Endothelial cell of umbilical vein (primary cell): ENCODE data around the gene PPM1H. TPM values are rescaled to one million over a fixed set of nuclear protein-coding genes. Genes with fewer than 3 reads are reported as not detected.

ENCODE experiments used
- BruUV-seq: library from RNA; stranded (reverse); fragments of 400-500 nt; replicated peaks from 2 replicates; lab custom pipeline; 2021; lab: Mats Ljungman, UMichigan
- CTCF ChIA-PET: fragments of 300-600, 350-600 bp; sonication (Branson Sonifier 250); formaldehyde crosslinking; loops from one replicate; lab custom pipeline; 2021; ENCODE audit warnings: antibody characterized with exemption, inconsistent platforms; lab: Charles Lee
- POLR2A ChIA-PET: fragments of 300-600, 350-600 bp; sonication (Branson Sonifier 250); formaldehyde crosslinking; loops from one replicate; lab custom pipeline; 2021; ENCODE audit warnings: antibody characterized with exemption, inconsistent platforms; lab: Charles Lee
- DNase-seq: peaks from one replicate; pipeline ENCODE4 v3.0.0-alpha.2; 2011; ENCODE audit warnings: low read depth, low spot score
- FAIRE-seq: peaks from 2 replicates; lab custom pipeline; 2011; peaks lifted over from hg19 to GRCh38; lab: Jason Lieb, UNC
- H2AFZ ChIP-seq: 2 replicates; pipeline ENCODE4 v1.6.0; 2012; ENCODE audit warnings: low read depth, low read length, control low read depth, inconsistent platforms
- H3K27ac ChIP-seq: 2 replicates; pipeline ENCODE4 v1.5.1; 2011; ENCODE audit warnings: low read depth, mild to moderate bottlenecking, control low read depth, low read length, moderate library complexity; ENCODE audit not compliant: insufficient read depth
- H3K27me3 ChIP-seq, 2 experiments: 2 replicates each; pipeline versions ENCODE4 v1.6.0 to v1.6.1; 2011; ENCODE audit warnings: low read length in 2 of 2, mixed read lengths in 1 of 2; ENCODE audit not compliant: control insufficient read depth in 2 of 2, insufficient read depth in 2 of 2
- H3K36me3 ChIP-seq, 2 experiments: 2 replicates in 1 of 2; 3 replicates in 1 of 2; pipeline ENCODE4 v1.5.1; 2011; ENCODE audit warnings: low read length in 2 of 2, mild to moderate bottlenecking in 1 of 2, moderate library complexity in 1 of 2; ENCODE audit not compliant: control insufficient read depth in 2 of 2, insufficient read depth in 2 of 2; ENCODE audit errors: extremely low read depth in 1 of 2
- H3K4me1 ChIP-seq: 3 replicates; pipeline ENCODE4 v1.5.1; 2011; ENCODE audit warnings: mild to moderate bottlenecking, low read length; ENCODE audit not compliant: control insufficient read depth, insufficient read depth; ENCODE audit errors: extremely low read depth
- H3K4me2 ChIP-seq: 2 replicates; pipeline ENCODE4 v1.6.1; 2011; ENCODE audit warnings: low read length, control low read depth, mixed read lengths; ENCODE audit not compliant: insufficient read depth
- H3K4me3 ChIP-seq, 3 experiments: fragments of 200-600 bp in 1 of 3; sonication (generic), shearing (Covaris generic) in 1 of 3; replicated peaks in 1 of 3; 2 replicates each; pipeline ENCODE4 v1.5.1; 2011 to 2016; ENCODE audit warnings: control low read depth in 3 of 3, low read length in 3 of 3, mild to moderate bottlenecking in 2 of 3, inconsistent platforms in 1 of 3, low read depth in 1 of 3, moderate library complexity in 1 of 3; ENCODE audit not compliant: insufficient read depth in 1 of 3
- H3K79me2 ChIP-seq: 2 replicates; pipeline ENCODE4 v1.6.0; 2012; ENCODE audit warnings: low read length, inconsistent platforms; ENCODE audit not compliant: control insufficient read depth, insufficient read depth
- H3K9ac ChIP-seq: replicated peaks from 2 replicates; pipeline ENCODE3; 2011; ENCODE audit warnings: low read length, control low read depth; ENCODE audit not compliant: insufficient read depth; ENCODE audit errors: extremely low read depth
- H3K9me1 ChIP-seq: replicated peaks from 3 replicates; pipeline ENCODE4 v1.6.0; 2011; ENCODE audit warnings: mild to moderate bottlenecking, low read length; ENCODE audit not compliant: control insufficient read depth, insufficient read depth; ENCODE audit errors: extremely low read depth
- H3K9me3 ChIP-seq: replicated peaks from 2 replicates; pipeline ENCODE4 v1.5.1; 2012; ENCODE audit warnings: low read length, inconsistent platforms; ENCODE audit not compliant: control insufficient read depth, insufficient read depth
- H4K20me1 ChIP-seq: replicated peaks from 2 replicates; pipeline ENCODE3; 2011; ENCODE audit warnings: mild to moderate bottlenecking, low read length; ENCODE audit not compliant: control insufficient read depth, insufficient read depth; ENCODE audit errors: extremely low read depth
- EZH2 ChIP-seq: IDR thresholded peaks from 2 replicates; pipeline ENCODE4 v1.6.1; 2012; ENCODE audit warnings: borderline replicate concordance, low read depth, mild to moderate bottlenecking, moderate library complexity, low read length, inconsistent platforms; ENCODE audit not compliant: severe bottlenecking
- FOS ChIP-seq: IDR thresholded peaks from 2 replicates; pipeline ENCODE4 v1.6.1; 2011; ENCODE audit warnings: mild to moderate bottlenecking, low read length, moderate library complexity, borderline replicate concordance; ENCODE audit not compliant: insufficient read depth
- GATA2 ChIP-seq: IDR thresholded peaks from 2 replicates; pipeline ENCODE4 v1.7.0; 2011; ENCODE audit warnings: low read depth, mild to moderate bottlenecking, moderate library complexity, mixed read lengths, low read length; ENCODE audit not compliant: insufficient read length, insufficient read depth
- JUN ChIP-seq: IDR thresholded peaks from 2 replicates; pipeline ENCODE4 v1.6.1; 2011; ENCODE audit warnings: borderline replicate concordance, low read depth; ENCODE audit not compliant: insufficient read length, insufficient read depth
- MYC ChIP-seq: IDR thresholded peaks from one replicate; pipeline ENCODE4 v1.6.1; 2011; ENCODE audit warnings: mild to moderate bottlenecking, low read depth, low read length
- POLR2A ChIP-seq: IDR thresholded peaks from 2 replicates; pipeline ENCODE4 v1.6.1; 2012; ENCODE audit warnings: low read depth, mild to moderate bottlenecking, control low read depth, low read length
- POLR2AphosphoS5 ChIP-seq: IDR thresholded peaks from 2 replicates; pipeline ENCODE4 v1.6.1; 2012; ENCODE audit warnings: low read depth, mild to moderate bottlenecking, control low read depth, low read length, moderate library complexity; ENCODE audit not compliant: insufficient read depth
- dilution Hi-C: fragments of 300-500 bp; cut with MboI; formaldehyde crosslinking; loops from one replicate; pipeline ENCODE4 v1.15.0; 2019; ENCODE audit warnings: low sequenced_read_pairs; ENCODE audit not compliant: extremely low pct_ligation_motif_present
- intact Hi-C: fragments of 100-400 bp; cut with micrococcal nuclease; formaldehyde crosslinking; loops from one replicate; pipeline ENCODE4 v1.10.0; 2022
- polyA plus RNA-seq, 4 experiments: library from polyadenylated mRNA; depleted of rRNA in 3 of 4; stranded (reverse) in 3 of 4; unstranded in 1 of 4; fragments of >200 nt; gene quantifications; 2 replicates each; pipeline versions ENCODE4 v1.2.1 to v1.2.3, GENCODE V29; 2011 to 2012; ENCODE audit warnings: missing spikeins in 1 of 4
- total RNA-seq: library from RNA; stranded (reverse); gene quantifications from 2 replicates; pipeline ENCODE4 v1.2.3, GENCODE V29; 2021
- TF ChIP-seq, protein P1 (sequence below): IDR thresholded peaks from 2 replicates; pipeline ENCODE4 v1.6.1; 2011; ENCODE audit not compliant: insufficient read depth, insufficient read length
- TF ChIP-seq, protein P2 (sequence below), 2 donors: IDR thresholded peaks; 1 replicate in 1 of 2; 2 replicates in 1 of 2; pipeline ENCODE4 v1.5.1; 2011; ENCODE audit warnings: low read length in 2 of 2, mild to moderate bottlenecking in 2 of 2, moderate library complexity in 2 of 2, control low read depth in 1 of 2, inconsistent platforms in 1 of 2, low read depth in 1 of 2; ENCODE audit not compliant: insufficient read depth in 1 of 2; ENCODE audit errors: extremely low read depth in 1 of 2

PPM1H gene
- total and polyA plus RNA-seq, 2 donors (not counting 3 experiments of a cell fraction or from before 2014, with no cell fraction given), result 1.0 to 7.2 TPM

DNA sequence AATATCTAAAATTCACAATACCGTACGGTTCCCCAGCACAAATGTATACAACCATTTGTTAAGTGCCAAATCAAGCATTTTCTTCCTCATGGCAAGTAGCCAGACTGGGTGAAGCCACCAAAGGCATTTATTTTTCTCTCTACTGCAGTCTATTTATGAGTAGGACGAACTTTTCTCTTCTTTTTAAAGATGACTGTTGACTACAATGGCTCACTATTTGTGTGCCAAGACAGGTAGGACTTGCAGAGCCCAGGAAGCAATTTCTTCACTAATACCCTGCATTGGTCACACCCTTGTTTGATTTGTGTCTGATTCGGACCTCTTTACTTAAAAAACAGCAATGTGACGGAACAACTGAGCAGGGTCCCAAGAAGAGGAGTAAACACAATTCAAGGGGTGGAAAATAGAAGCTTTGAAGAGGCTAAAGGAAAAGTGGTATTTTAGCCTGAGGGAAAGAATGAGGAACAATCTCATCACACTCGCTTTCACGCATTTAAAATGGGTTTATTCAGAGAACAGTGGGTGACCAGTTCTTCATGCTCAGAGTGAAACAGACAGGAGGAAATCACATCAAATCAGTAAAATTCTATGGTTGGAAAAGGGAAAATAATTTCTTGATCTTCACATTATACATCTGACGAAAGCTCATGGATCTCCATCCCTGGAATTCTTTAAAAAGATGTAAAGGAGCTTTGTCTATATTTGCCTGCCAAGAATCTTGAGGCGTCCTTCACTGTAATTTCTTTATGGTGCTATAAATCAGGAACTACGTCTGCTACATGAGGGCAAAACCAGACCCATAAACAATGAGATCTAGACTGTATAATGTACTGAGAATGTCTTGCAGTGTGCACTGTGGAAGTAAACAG, 183.8 kb downstream of the PPM1H start:
- Histone ChIP-seq H3K36me3 (no peaks in the 10 kb centered on the region), H3K9me1 (no peaks in the 10 kb centered on the region), H3K9me3 (no peaks in the 10 kb centered on the region), H3K27ac (no peak overlapping the region), H3K9ac (no peak overlapping the region), H3K27me3 (no peaks in the 10 kb centered on the region), H3K4me3 (no peak overlapping the region), H3K79me2 (no peaks in the 10 kb centered on the region), H4K20me1 (no peaks in the 10 kb centered on the region), H3K4me2 (no peak overlapping the region), H3K4me1 (no peaks in the 10 kb centered on the region), H2AFZ (no peak overlapping the region)
- CTCF ChIA-PET, result interaction anchor here (0.7 kb wide), 1 partner anchor 13 kb away, joined by 3 read pairs; no protein-coding TSS in a partner anchor
- FAIRE-seq (peak; percentile 71), DNase-seq (no peak)
- no TSS peak for BruUV-seq
- POLR2A ChIA-PET, result no interaction called here
- dilution Hi-C loops (no loop called here), intact Hi-C loops (no loop called here)
- TF ChIP-seq GATA2 (no peak), POLR2AphosphoS5 (no peak), POLR2A (no peak), FOS (no peak), JUN (no peak), MYC (no peak), EZH2 (no peak)
- TF ChIP-seq, protein P1, sequence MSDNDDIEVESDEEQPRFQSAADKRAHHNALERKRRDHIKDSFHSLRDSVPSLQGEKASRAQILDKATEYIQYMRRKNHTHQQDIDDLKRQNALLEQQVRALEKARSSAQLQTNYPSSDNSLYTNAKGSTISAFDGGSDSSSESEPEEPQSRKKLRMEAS, result no peak
- TF ChIP-seq, protein P2, sequence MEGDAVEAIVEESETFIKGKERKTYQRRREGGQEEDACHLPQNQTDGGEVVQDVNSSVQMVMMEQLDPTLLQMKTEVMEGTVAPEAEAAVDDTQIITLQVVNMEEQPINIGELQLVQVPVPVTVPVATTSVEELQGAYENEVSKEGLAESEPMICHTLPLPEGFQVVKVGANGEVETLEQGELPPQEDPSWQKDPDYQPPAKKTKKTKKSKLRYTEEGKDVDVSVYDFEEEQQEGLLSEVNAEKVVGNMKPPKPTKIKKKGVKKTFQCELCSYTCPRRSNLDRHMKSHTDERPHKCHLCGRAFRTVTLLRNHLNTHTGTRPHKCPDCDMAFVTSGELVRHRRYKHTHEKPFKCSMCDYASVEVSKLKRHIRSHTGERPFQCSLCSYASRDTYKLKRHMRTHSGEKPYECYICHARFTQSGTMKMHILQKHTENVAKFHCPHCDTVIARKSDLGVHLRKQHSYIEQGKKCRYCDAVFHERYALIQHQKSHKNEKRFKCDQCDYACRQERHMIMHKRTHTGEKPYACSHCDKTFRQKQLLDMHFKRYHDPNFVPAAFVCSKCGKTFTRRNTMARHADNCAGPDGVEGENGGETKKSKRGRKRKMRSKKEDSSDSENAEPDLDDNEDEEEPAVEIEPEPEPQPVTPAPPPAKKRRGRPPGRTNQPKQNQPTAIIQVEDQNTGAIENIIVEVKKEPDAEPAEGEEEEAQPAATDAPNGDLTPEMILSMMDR (IDR thresholded peaks at IDR 0.05; ENCODE audit: extremely low read depth in 1 of 2, insufficient read depth in 1 of 2, low read depth in 1 of 2, low read length in 2 of 2), result no peak
